Tibial artery (tissue), 4 donors: ENCODE results near the gene BICDL1.

Source experiments
- DNase-seq, 2 donors: peaks; one replicate each; pipeline ENCODE4 v3.0.0-alpha.2; 2019
- H3K27ac ChIP-seq, 2 donors: fragments of 200-600 bp; sonication (generic) in 1 of 2; 1 replicate in 1 of 2; 2 replicates in 1 of 2; pipeline ENCODE4 v1.5.1; 2018 to 2019; ENCODE audit warnings: mild to moderate bottlenecking in 1 of 2
- H3K27me3 ChIP-seq, 2 donors: fragments of 200-600 bp; sonication (generic) in 1 of 2; one replicate each; pipeline versions ENCODE4 v1.5.1 to v1.6.0; 2016 to 2019
- H3K36me3 ChIP-seq, 3 donors: fragments of 200-600 bp; sonication (generic) in 2 of 3; one replicate each; pipeline ENCODE4 v1.5.1; 2016 to 2019; ENCODE audit warnings: mild to moderate bottlenecking in 2 of 3
- H3K4me1 ChIP-seq, 4 donors: fragments of 200-600 bp; sonication (generic) in 2 of 4; 1 replicate in 3 of 4; 2 replicates in 1 of 4; pipeline ENCODE4 v1.5.1; 2016 to 2019
- H3K4me3 ChIP-seq, 2 donors: fragments of 200-600 bp; sonication (generic) in 1 of 2; 1 replicate in 1 of 2; 2 replicates in 1 of 2; pipeline ENCODE4 v1.5.1; 2018 to 2019; ENCODE audit warnings: mild to moderate bottlenecking in 2 of 2
- H3K9me3 ChIP-seq, 3 donors: fragments of 200-600 bp; sonication (generic) in 1 of 3; one replicate each; pipeline ENCODE4 v1.5.1; 2016 to 2019
- intact Hi-C: fragments of 100-400 bp; cut with DNase I; formaldehyde crosslinking; loops from one replicate; pipeline ENCODE4 v1.15.0; 2023; ENCODE audit warnings: low total_unique reads
- TF ChIP-seq, protein P1 (sequence below), 2 experiments: fragments of 200-600 bp in 1 of 2; fragments of 450-650 bp in 1 of 2; IDR thresholded peaks; one replicate each; pipeline ENCODE4 v1.5.1; 2017 to 2019; ENCODE audit warnings: antibody characterized with exemption in 2 of 2, mild to moderate bottlenecking in 1 of 2, moderate library complexity in 1 of 2

The BICDL1 gene

DNA sequence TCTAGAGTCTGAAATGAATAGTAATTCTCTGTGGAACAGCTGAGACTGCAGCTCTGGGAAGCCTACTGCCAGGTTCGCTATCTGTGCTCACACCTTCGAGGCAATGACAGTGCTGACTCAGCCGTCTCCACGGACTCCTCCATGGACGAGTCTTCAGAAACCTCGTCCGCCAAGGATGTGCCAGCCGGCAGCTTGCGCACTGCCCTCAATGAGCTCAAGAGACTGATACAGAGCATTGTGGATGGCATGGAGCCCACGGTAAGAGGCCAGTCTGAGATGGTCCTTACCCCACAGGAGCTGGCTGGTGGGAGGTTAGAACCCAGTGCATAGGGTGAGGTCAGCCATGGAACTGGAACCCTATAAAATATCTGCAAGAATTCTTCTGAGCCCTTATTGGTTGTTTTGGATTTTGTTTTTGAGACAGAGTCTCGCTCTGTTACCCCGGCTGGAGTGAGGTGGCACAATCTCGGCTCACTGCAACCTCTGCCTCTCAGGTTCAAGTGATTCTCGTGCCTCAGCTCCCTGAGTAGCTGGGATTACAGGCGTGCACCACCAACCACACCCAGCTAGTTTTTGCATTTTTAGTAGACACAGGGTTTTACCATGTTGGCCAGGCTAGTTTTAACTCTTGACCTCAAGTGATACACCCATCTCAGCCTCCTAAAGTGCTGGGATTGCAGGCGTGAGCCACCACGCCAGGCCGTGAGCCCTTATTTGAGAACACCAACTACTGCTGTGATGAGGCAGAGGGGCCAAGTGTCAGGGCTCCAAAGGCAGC is 83.6 kb downstream of the BICDL1 start:
- Histone ChIP-seq H3K9me3 (no peaks in the 10 kb centered on the region), H3K36me3 (no peaks in the 10 kb centered on the region), H3K27me3 (no peaks in the 10 kb centered on the region), H3K4me1 (no peaks in the 10 kb centered on the region), H3K27ac (no peak overlapping the region), H3K4me3 (no peak overlapping the region)
- TF ChIP-seq, protein P1, sequence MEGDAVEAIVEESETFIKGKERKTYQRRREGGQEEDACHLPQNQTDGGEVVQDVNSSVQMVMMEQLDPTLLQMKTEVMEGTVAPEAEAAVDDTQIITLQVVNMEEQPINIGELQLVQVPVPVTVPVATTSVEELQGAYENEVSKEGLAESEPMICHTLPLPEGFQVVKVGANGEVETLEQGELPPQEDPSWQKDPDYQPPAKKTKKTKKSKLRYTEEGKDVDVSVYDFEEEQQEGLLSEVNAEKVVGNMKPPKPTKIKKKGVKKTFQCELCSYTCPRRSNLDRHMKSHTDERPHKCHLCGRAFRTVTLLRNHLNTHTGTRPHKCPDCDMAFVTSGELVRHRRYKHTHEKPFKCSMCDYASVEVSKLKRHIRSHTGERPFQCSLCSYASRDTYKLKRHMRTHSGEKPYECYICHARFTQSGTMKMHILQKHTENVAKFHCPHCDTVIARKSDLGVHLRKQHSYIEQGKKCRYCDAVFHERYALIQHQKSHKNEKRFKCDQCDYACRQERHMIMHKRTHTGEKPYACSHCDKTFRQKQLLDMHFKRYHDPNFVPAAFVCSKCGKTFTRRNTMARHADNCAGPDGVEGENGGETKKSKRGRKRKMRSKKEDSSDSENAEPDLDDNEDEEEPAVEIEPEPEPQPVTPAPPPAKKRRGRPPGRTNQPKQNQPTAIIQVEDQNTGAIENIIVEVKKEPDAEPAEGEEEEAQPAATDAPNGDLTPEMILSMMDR (IDR thresholded peaks at IDR 0.05), result no peak
- intact Hi-C loops, result no loop called here
- DNase-seq, result no peak

GRCh38 chr12:120075034-120075616 is 86.1 kb downstream of the BICDL1 start:
- no peaks in the 10 kb centered on the region for H3K36me3 ChIP-seq
- intact Hi-C loops, result no loop called here
- H3K27ac ChIP-seq, result no peak overlapping the region
- no peaks in the 10 kb centered on the region for H3K27me3 ChIP-seq
- DNase-seq, result no peak
- TF ChIP-seq, protein P1 (IDR thresholded peaks at IDR 0.05), result no peak
- H3K9me3 ChIP-seq, result no peaks in the 10 kb centered on the region
- H3K4me3 ChIP-seq, result no peak overlapping the region
- no peaks in the 10 kb centered on the region for H3K4me1 ChIP-seq

DNA sequence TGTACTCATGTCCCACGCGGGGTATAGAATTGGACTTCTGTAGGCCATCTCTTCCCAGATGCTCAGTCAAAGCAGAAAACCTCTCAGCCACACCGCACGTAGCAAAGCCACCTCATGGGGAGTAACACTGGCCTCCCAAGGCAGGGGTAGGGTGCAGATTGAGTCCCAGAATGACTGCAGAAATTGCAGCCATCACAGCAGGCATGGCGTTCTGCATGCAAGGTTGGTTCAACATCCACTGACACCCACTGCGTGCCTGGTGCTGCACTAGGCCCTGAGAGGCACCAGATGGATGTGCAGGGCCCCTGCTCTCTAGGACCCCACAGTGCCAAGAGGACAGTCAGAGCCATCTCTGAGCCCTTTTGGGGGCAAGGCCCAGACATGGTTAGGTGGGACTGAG is 87.6 kb downstream of the BICDL1 start:
- no peaks in the 10 kb centered on the region for H3K27me3 ChIP-seq
- TF ChIP-seq, protein P1 (IDR thresholded peaks at IDR 0.05), result no peak
- no peak overlapping the region for H3K4me3 ChIP-seq
- no peak overlapping the region for H3K27ac ChIP-seq
- H3K9me3 ChIP-seq, result no peaks in the 10 kb centered on the region
- intact Hi-C loops, result no loop called here
- no peaks in the 10 kb centered on the region for H3K4me1 ChIP-seq
- no peaks in the 10 kb centered on the region for H3K36me3 ChIP-seq
- no peak for DNase-seq

DNA sequence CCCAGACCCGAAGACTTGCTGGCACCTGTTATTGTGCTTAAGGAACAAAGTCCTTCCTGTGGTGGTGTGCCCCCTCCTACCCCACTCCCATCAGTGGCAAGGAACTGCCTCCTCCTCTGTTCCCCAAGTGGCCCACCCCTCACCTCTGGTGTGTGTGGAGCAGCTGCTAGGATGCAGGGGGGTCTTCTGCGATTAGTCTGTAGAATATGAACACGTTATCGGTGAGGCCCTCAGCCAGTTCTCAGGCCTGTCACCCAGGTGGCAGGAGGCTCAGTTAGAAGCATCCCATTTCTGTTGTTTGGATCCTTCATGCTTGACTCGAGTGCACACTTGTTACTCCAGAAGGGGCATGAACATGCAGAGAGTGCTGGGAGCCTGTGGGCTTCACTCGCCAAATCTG is 88.2 kb downstream of the BICDL1 start:
- Histone ChIP-seq H3K27me3 (no peaks in the 10 kb centered on the region), H3K36me3 (no peaks in the 10 kb centered on the region), H3K27ac (no peak overlapping the region), H3K9me3 (no peaks in the 10 kb centered on the region), H3K4me3 (no peak overlapping the region), H3K4me1 (no peaks in the 10 kb centered on the region)
- intact Hi-C loops, result no loop called here
- no peak for DNase-seq
- TF ChIP-seq, protein P1 (IDR thresholded peaks at IDR 0.05), result no peak

GRCh38 chr12:120078868-120079267 is 89.8 kb downstream of the BICDL1 start:
- peak in 1 of 2 donors; percentile 37 for DNase-seq
- Histone ChIP-seq H3K27me3 (no peaks in the 10 kb centered on the region), H3K36me3 (no peaks in the 10 kb centered on the region), H3K4me3 (no peak overlapping the region), H3K9me3 (no peaks in the 10 kb centered on the region), H3K4me1 (no peaks in the 10 kb centered on the region), H3K27ac (no peak overlapping the region)
- TF ChIP-seq, protein P1 (IDR thresholded peaks at IDR 0.05), result no peak
- intact Hi-C loops, result no loop called here
